Small intestine (tissue), 7 donors: ENCODE results near the gene CIC. TPM values are rescaled to one million over a fixed set of nuclear protein-coding genes. Genes with fewer than 3 reads are reported as not detected.
"Not testable (repeated sequence)": the region's sequence is repeated elsewhere in the genome, so short reads cannot be mapped to it uniquely, and the experiment has no call there.

Experiments used
- DNase-seq, 2 donors: peaks; one replicate each; pipeline versions ENCODE4 v3.0.0 to v3.0.0-alpha.2; 2013
- FAIRE-seq: peaks from 2 replicates; lab custom pipeline; 2012; peaks lifted over from hg19 to GRCh38; lab: Jason Lieb, UNC
- H3K27ac ChIP-seq, 3 donors: one replicate each; pipeline ENCODE4 v1.5.1; 2013; ENCODE audit warnings: low read length in 2 of 3, mild to moderate bottlenecking in 2 of 3, control low read depth in 1 of 3, inconsistent platforms in 1 of 3, low read depth in 1 of 3, moderate library complexity in 1 of 3
- H3K27me3 ChIP-seq, 3 donors: one replicate each; pipeline ENCODE4 v1.6.1; 2013; ENCODE audit warnings: low read length in 3 of 3, inconsistent platforms in 1 of 3; ENCODE audit not compliant: control insufficient read depth in 3 of 3, insufficient read depth in 3 of 3
- H3K36me3 ChIP-seq, 3 donors: one replicate each; pipeline ENCODE4 v1.6.1; 2013; ENCODE audit warnings: low read length in 3 of 3, inconsistent platforms in 1 of 3, low read depth in 1 of 3, mild to moderate bottlenecking in 1 of 3, moderate library complexity in 1 of 3; ENCODE audit not compliant: control insufficient read depth in 3 of 3, insufficient read depth in 2 of 3
- H3K4me1 ChIP-seq, 3 donors: one replicate each; pipeline ENCODE4 v1.6.1; 2013; ENCODE audit warnings: low read length in 2 of 3, inconsistent platforms in 1 of 3, low read depth in 1 of 3, mild to moderate bottlenecking in 1 of 3, moderate library complexity in 1 of 3; ENCODE audit not compliant: control insufficient read depth in 3 of 3, insufficient read depth in 2 of 3
- H3K4me3 ChIP-seq, 3 donors: one replicate each; pipeline ENCODE4 v1.5.1; 2013; ENCODE audit warnings: low read length in 3 of 3, control low read depth in 1 of 3, inconsistent platforms in 1 of 3, low read depth in 1 of 3, mild to moderate bottlenecking in 1 of 3, moderate library complexity in 1 of 3
- H3K9me3 ChIP-seq, 2 donors: one replicate each; pipeline ENCODE4 v1.6.1; 2013; ENCODE audit warnings: low read depth in 1 of 2, low read length in 1 of 2; ENCODE audit not compliant: control insufficient read depth in 2 of 2, insufficient read depth in 1 of 2
- WGBS, 3 donors: extraction: QIAGEN DNeasy Blood & Tissue Kit; methylation state at CpG; one replicate each; pipeline ENCODE4 v1.1.7; 2013; 5-methylcytosine and 5-hydroxymethylcytosine counted together
- polyA plus RNA-seq, 4 donors: library from polyadenylated mRNA; stranded (reverse) in 3 of 4; unstranded in 1 of 4; fragments of 200-250 nt in 3 of 4; fragments of 120-200 nt in 1 of 4; gene quantifications; one replicate each; pipeline versions ENCODE4 v1.2.1 to v1.2.3, GENCODE V29; 2013
- donor health status: healthy with polysubstance abuse.
- donor health status: control.
- donor health status: control.
- donor health status: Bipolar disorder and iron deficiency.
- donor health status: healthy.

The CIC gene
- polyA plus RNA-seq, 4 donors, result 14.1 to 39.2 (median 24.0) TPM

GRCh38 chr19:42257842-42258241 is 11.2 kb upstream of the CIC start:
- not testable (repeated sequence) for H3K27me3 ChIP-seq, DNase-seq, H3K36me3 ChIP-seq, FAIRE-seq, H3K4me3 ChIP-seq, H3K9me3 ChIP-seq
- 56 to 77% (median 59%) methylated on average over 3 of the region's 3 CpGs for WGBS, 3 donors
- H3K27ac ChIP-seq, result peak overlapping the region in 1 of 3 donors; percentile 4
- H3K4me1 ChIP-seq, result peaks cover 0 to 11% (median 0%) of the 10 kb centered on the region in 3 donors

DNA sequence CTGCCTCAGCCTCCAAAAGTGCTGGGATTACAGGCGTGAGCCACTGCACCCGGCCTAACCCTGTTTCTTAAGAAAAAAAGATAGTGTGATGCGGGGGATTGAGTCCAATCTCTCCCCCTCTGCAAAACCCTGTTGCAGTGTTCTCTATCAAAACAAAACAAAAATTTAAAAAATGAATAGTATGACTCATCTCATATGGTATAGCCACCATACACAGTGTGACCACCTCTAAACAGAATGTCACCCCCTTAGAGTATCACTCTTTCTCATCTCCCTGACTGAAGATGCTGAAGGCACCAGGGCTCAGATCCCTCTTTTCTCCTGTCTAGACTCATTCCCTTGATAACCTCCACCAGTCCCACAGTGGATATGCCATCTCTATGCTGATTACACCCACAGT is 7.3 kb upstream of the CIC start:
- Histone ChIP-seq H3K27ac (no peak overlapping the region), H3K4me1 (peaks cover 0 to 3% (median 0%) of the 10 kb centered on the region in 3 donors), H3K36me3 (no peaks in the 10 kb centered on the region), H3K4me3 (no peak overlapping the region), H3K27me3 (no peaks in the 10 kb centered on the region), H3K9me3 (no peaks in the 10 kb centered on the region)
- DNase-seq (no peak), FAIRE-seq (no peak)
- WGBS, 3 donors, result 81 to 92% (median 89%) methylated on average over 3 of the region's 3 CpGs

- WGBS, 3 donors, result 94% methylated on average over 4 of the region's 4 CpGs
Measured at GRCh38 chr19:42266105-42266504, 2.9 kb upstream of the CIC start.

DNA sequence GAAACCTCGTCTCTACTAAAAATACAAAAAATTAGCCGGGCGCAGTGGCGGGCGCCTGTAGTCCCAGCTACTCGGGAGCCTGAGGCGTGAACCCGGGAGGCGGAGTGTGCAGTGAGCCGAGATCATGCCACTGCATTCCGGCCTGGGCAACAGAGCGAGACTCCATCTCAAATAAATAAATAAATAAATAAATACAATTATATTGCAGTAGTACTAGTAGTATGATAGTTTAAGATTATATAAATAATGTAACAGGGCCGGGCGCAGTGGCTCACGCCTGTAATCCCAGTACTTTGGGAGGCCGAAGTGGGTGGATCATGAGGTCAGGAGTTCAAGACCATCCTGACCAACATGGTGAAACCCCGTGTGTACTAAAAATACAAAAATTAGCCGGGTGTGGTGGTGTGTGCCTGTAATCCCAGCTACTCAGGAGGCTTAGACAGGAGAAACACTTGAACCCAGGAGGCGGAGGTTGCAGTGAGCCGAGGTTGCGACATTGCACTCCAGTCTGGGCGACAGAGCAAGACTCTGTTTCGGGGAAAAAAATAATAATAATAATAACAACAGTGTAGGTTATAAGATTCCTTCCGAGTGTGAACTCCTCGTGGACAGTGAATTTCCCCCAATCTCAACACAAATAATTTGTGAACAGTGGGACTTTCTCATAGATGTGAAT is 2.0 kb upstream of the CIC start:
- not testable (repeated sequence) for H3K27ac ChIP-seq, DNase-seq, H3K27me3 ChIP-seq, H3K9me3 ChIP-seq, H3K4me3 ChIP-seq, H3K36me3 ChIP-seq, FAIRE-seq
- peaks cover 0 to 29% (median 7%) of the 10 kb centered on the region in 3 donors for H3K4me1 ChIP-seq
- WGBS, 3 donors, result 91 to 95% (median 91%) methylated on average over 20 to 25 of the region's 25 CpGs

More at GRCh38 chr19:42266105-42266504, 2.9 kb upstream of the CIC start:
- not testable (repeated sequence) for DNase-seq, H3K4me3 ChIP-seq, FAIRE-seq, H3K27me3 ChIP-seq, H3K36me3 ChIP-seq, H3K9me3 ChIP-seq, H3K27ac ChIP-seq
- H3K4me1 ChIP-seq, result peaks cover 0 to 19% (median 7%) of the 10 kb centered on the region in 3 donors

DNA sequence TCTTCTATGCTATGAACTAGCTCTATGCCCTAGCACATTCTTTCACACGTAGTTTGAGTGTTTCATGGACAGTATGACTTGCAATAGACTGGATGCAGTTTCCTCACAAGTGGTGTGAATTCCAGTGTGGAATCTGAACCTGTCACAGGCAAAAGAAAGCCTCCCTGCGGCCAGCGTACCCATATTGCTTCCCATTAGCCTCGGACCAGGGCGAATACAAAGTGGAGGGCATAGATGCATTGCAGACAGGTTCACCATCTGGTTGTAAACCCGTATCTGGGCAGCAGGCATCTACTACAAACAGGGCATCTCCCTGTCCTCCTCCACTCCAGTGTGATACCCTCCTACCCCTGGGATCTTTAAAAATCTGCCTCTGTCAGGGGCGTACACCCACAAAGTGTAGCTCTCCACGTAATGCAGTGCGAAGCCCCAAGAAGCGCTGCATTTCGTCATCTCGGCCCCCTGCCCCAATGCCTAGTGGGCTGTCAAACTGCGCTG is 1.4 kb upstream of the CIC start:
- no peak for FAIRE-seq
- 5 to 12% (median 11%) methylated on average over 13 of the region's 13 CpGs for WGBS, 3 donors

DNA sequence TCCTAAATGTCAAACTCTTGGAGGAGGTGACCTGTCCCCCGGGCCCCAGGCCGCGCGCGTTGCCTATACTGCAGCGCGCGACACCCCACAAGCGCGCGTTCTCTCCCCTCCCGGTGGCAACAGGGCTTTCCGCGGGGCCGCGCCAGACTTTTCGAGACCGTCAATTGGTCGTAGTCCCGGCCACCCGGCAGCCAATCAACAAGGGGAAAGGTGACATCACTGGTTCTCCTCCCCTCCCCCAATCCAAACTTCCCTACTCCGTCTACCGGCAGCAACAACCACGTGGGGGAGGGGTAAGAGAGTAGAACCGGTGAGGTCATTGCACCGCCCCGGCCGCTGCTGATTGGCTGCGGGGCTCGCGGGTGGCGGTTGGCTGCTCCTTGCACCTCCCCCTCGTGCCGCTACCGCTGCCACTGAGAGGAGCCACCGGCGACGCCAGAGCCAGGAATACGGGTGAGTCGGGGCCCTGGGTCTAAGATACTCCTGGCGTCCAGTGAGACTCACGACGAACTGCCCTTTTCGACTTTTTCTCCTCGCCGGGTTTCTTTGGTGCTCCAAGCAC is 829 bp upstream of the CIC start:
- Histone ChIP-seq H3K4me1 (peaks cover 0 to 29% (median 7%) of the 10 kb centered on the region in 3 donors), H3K4me3 (peak overlapping the region; percentile 60 to 84 (median 71)), H3K9me3 (no peaks in the 10 kb centered on the region), H3K36me3 (peaks cover 3 to 20% (median 7%) of the 10 kb centered on the region in 3 donors), H3K27ac (peak overlapping the region; percentile 94 to 100 (median 97)), H3K27me3 (no peaks in the 10 kb centered on the region)
- FAIRE-seq, result peak; percentile 10
- WGBS, 3 donors, result 0 to 1% (median 0%) methylated on average over 39 to 46 of the region's 46 CpGs
- DNase-seq, result peak; percentile 100

More for the DNA sequence above, 1.4 kb upstream of the CIC start:
- Histone ChIP-seq H3K4me3 (peak overlapping the region in 2 of 3 donors; percentile 21 to 84), H3K36me3 (peaks cover 3 to 14% (median 3%) of the 10 kb centered on the region in 3 donors), H3K4me1 (peaks cover 0 to 29% (median 7%) of the 10 kb centered on the region in 3 donors), H3K27ac (peak overlapping the region; percentile 62 to 100 (median 97)), H3K27me3 (no peaks in the 10 kb centered on the region), H3K9me3 (no peaks in the 10 kb centered on the region)
- no peak for DNase-seq

DNA sequence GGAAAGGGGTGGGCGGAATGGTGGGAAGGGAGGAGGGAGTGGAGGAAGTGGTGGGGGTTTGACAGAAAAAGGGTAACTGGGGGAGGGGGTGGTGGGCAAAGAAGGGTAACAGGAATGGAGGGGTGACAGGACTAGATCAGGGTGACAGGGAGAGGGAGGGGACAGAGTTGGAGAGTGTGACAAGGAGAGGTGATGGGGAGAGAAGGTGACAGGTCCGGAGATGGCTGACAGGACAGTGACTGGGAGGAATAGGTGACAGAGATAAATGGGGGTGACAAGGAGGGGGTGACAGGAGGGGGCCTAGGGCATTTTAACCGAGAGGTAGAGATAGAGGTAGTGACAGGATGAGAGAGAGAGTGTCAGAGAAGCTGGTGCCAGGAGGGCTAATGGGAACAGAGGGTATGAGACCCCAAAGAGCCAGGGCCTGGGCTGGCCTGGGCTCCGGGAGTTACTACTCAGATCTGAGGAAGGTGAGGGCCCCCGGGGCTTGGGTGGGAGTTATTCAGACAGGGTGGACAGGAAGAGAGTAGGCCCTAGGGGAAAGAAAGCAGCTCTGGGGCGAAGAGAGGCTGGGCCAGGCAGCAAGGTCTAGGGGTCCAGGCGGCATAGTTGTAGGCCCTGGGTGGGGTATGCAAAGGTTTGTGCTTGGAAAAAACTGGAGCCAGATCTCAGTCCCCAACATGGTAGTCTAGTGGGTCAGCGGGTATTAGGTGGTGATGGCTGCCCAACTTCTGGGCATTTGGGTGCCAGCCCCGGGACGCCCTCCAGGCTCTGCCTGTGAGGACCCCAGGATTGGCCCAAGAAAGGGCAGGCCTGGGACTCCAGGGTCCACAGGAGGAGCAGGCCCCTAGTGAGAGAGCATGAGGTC is 660 bp downstream of the CIC start:
- Histone ChIP-seq H3K9me3 (no peaks in the 10 kb centered on the region), H3K27ac (peak overlapping the region; percentile 86 to 91 (median 86)), H3K4me1 (peaks cover 0 to 29% (median 7%) of the 10 kb centered on the region in 3 donors), H3K27me3 (no peaks in the 10 kb centered on the region), H3K36me3 (peaks cover 3 to 35% (median 7%) of the 10 kb centered on the region in 3 donors), H3K4me3 (peak overlapping the region; percentile 58 to 74 (median 72))
- WGBS, 3 donors, result 29 to 36% (median 33%) methylated on average over 10 of the region's 10 CpGs
- DNase-seq, result no peak
- FAIRE-seq, result no peak
